ENCODE measurements around the gene FZD2.

The FZD2 gene

DNA sequence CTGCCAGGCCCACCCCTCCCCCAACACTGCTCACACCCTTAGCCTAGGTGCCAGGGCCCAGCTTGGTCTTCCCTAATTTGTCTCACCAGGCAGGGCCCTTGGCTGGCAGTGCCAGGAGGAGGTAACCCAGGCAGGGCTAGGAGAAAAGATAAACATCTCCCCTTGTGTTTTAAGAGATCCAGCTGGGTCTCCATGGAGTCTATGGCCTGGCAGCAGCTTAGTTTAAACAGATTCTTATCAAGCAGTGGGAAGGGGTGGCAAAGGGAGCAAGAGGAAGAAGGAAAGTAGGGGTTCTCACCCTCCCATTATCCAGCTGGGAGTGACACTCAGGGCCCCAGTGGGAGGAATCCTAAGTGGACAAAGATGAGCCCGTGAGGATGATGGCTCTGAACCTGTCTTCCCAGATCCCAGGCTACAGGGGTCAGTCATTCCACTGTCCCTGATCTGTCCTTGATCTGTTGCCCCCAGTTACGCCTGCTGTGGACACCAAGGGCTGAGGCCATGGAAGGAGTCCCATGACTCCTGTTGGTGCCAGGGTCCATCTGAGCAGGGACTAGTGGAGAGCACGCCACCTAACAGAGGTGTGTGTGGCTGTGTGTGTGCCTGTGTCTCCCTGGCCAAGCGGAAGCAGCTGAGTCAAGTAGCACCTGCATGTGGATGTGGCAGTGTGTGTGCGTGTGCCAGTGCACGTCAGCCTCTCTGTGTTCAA is 51.6 kb downstream of the FZD2 start:
- no peak for DNase-seq

DNA sequence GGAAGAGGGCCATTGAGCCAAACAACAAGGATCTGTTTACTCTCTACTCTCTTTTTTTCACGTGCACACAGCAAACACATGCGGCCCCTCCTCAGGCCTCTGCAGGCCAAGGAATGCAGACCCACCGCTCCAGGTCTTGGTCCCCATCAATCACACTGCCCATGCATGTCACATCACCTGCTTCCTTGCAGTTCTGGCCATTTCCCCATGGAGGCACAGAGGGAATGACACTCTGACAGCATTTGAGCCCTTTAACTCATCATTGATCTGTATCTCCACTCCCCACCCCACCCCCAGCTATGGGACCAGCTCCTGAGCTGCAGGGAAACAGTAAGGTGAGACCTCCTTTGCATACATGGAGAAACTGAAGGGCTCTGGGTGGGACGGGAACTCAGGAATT is 53.0 kb downstream of the FZD2 start:
- DNase-seq = no peak
